Mesothelial cell of epicardium (in vitro differentiated cells): ENCODE results near the gene ATG14. TPM values are rescaled to one million over a fixed set of nuclear protein-coding genes. Genes with fewer than 3 reads are reported as not detected.

Source experiments
- DNase-seq, 2 experiments: peaks; one replicate each; pipeline ENCODE4 v3.0.0; 2021; ENCODE audit warnings: low spot score in 2 of 2; ENCODE audit not compliant: unreplicated experiment in 2 of 2
- H3K27ac Mint-ChIP-seq: 2 replicates; pipeline ENCODE4 v1.8.0; 2021; ENCODE audit warnings: mixed read lengths
- H3K27me3 Mint-ChIP-seq: 2 replicates; pipeline ENCODE4 v1.8.0; 2021; ENCODE audit warnings: low read depth, mixed read lengths
- H3K36me3 Mint-ChIP-seq: 2 replicates; pipeline ENCODE4 v1.8.0; 2021; ENCODE audit warnings: mixed read lengths
- H3K4me1 Mint-ChIP-seq: 2 replicates; pipeline ENCODE4 v1.8.0; 2021; ENCODE audit warnings: mixed read lengths
- H3K4me3 Mint-ChIP-seq: 2 replicates; pipeline ENCODE4 v1.8.0; 2021; ENCODE audit warnings: mild to moderate bottlenecking, moderate library complexity, mixed read lengths
- H3K9me3 Mint-ChIP-seq: 2 replicates; pipeline ENCODE4 v1.8.0; 2021; ENCODE audit warnings: mixed read lengths
- CTCF ChIP-seq: fragments of 200-600 bp; sonication (generic); IDR thresholded peaks from one replicate; pipeline ENCODE4 v1.5.0; 2021; ENCODE audit warnings: antibody characterized with exemption; ENCODE audit not compliant: unreplicated experiment
- total RNA-seq: library from RNA; stranded (reverse); gene quantifications from 3 replicates; pipeline ENCODE4 v1.2.1, GENCODE V29; 2021

ATG14 gene
- total RNA-seq, 1 donor from 2014 or later = 17.0 TPM

- Mint-ChIP-seq H3K36me3 (no peaks in the 10 kb centered on the region), H3K27ac (no peak overlapping the region), H3K9me3 (no peaks in the 10 kb centered on the region), H3K27me3 (peaks cover 31% of the 10 kb centered on the region), H3K4me1 (no peaks in the 10 kb centered on the region), H3K4me3 (no peak overlapping the region)
- no peak for DNase-seq
- no peak for TF ChIP-seq CTCF
Measured at GRCh38 chr14:55432628-55433027, 21.0 kb upstream of the ATG14 start.

GRCh38 chr14:55430024-55430690 is 18.5 kb upstream of the ATG14 start:
- H3K27me3 Mint-ChIP-seq = peaks cover 23% of the 10 kb centered on the region
- no peak overlapping the region for H3K27ac Mint-ChIP-seq
- no peaks in the 10 kb centered on the region for H3K9me3 Mint-ChIP-seq
- DNase-seq = no peak
- TF ChIP-seq CTCF = peak; percentile 32
- H3K36me3 Mint-ChIP-seq = no peaks in the 10 kb centered on the region
- H3K4me3 Mint-ChIP-seq = no peak overlapping the region
- no peaks in the 10 kb centered on the region for H3K4me1 Mint-ChIP-seq

- no peaks in the 10 kb centered on the region for H3K9me3 Mint-ChIP-seq
- DNase-seq = no peak
- H3K4me1 Mint-ChIP-seq = no peaks in the 10 kb centered on the region
- H3K27me3 Mint-ChIP-seq = peaks cover 22% of the 10 kb centered on the region
- H3K4me3 Mint-ChIP-seq = no peak overlapping the region
- no peak for TF ChIP-seq CTCF
- H3K36me3 Mint-ChIP-seq = no peaks in the 10 kb centered on the region
- no peak overlapping the region for H3K27ac Mint-ChIP-seq
Measured at GRCh38 chr14:55427439-55427838, 15.8 kb upstream of the ATG14 start.

GRCh38 chr14:55426891-55427290 is 15.3 kb upstream of the ATG14 start:
- H3K36me3 Mint-ChIP-seq = no peaks in the 10 kb centered on the region

GRCh38 chr14:55425091-55425490 is 13.5 kb upstream of the ATG14 start:
- no peaks in the 10 kb centered on the region for H3K9me3 Mint-ChIP-seq

More at GRCh38 chr14:55426891-55427290, 15.3 kb upstream of the ATG14 start:
- Mint-ChIP-seq H3K9me3 (no peaks in the 10 kb centered on the region), H3K27ac (no peak overlapping the region), H3K4me1 (no peaks in the 10 kb centered on the region), H3K4me3 (no peak overlapping the region), H3K27me3 (peaks cover 24% of the 10 kb centered on the region)
- no peak for DNase-seq
- no peak for TF ChIP-seq CTCF

More at GRCh38 chr14:55425091-55425490, 13.5 kb upstream of the ATG14 start:
- Mint-ChIP-seq H3K27me3 (peaks cover 22% of the 10 kb centered on the region), H3K27ac (no peak overlapping the region), H3K4me3 (no peak overlapping the region), H3K36me3 (no peaks in the 10 kb centered on the region), H3K4me1 (no peaks in the 10 kb centered on the region)
- DNase-seq = no peak
- TF ChIP-seq CTCF = no peak
